Activated CD4-positive, CD25-positive, alpha-beta regulatory T cell treated with anti-CD3 and anti-CD28 coated beads, Interleukin-2, amount 50 U/mL, for 24 hours (primary cell): ENCODE measurements around the gene EHF.

Source experiments
- ATAC-seq, 2 donors: fragments of 150-1000 bp; cut with Tn5 transposase; one replicate each; pipeline ENCODE4 v1.10.0; 2021; ENCODE audit warnings: mild to moderate bottlenecking in 1 of 2, moderate library complexity in 1 of 2

The EHF gene

GRCh38 chr11:34602245-34602644, 18.6 kb upstream of the EHF start:
- ATAC-seq = no peak

- no peak for ATAC-seq
Observed at GRCh38 chr11:34603129-34604001, 17.5 kb upstream of the EHF start.

GRCh38 chr11:34604145-34604544, 16.7 kb upstream of the EHF start:
- ATAC-seq = no peak

GRCh38 chr11:34604911-34605310, 16.0 kb upstream of the EHF start:
- no peak for ATAC-seq

- no peak for ATAC-seq
Observed at GRCh38 chr11:34605481-34606325, 15.2 kb upstream of the EHF start.

GRCh38 chr11:34606326-34607120, 14.4 kb upstream of the EHF start:
- ATAC-seq = no peak

DNA sequence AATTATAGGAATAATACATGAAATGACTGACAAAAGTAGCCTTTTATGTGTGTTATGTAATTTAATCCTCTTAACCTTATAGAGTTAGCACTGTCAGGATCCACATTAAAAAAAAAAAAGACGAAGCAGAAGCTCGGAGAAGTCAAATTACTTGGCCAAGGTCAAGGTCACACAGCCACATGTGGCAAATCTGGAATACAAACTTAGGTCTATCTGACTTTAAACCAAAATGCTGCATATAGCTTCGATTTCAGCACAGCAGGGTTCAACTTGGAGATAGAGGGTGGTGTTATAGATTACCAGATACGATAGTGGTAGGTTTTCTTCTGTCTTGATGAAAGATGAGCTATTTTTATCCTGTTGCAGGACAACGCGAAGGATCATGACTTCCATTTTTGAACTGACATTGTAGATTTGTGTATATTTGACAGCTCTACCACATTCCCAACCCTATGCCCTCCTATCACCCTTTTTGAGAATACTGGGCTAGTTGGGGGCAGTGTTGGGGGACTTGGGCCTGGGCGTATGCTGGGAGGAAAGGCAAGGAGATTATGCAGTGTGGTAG, 11.6 kb upstream of the EHF start:
- ATAC-seq = no peak

DNA sequence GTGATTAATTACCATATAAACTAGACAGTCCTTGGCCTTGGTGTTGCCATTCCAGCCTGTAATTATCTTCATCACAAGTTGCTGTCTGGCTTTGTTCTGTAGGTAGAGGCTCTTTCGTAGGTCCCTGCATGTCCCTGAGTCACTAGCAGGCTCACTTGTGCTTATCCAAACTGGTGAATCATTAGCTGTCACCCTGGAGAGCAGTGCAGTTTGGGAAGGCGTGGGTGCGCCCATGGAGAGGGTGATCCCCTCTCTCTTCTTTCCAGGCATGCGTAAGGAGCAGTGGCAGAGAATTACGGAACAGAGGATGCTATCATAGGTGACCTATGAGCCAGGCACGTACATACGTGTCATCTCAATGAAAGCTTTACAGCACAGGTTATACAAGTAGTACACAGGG, 11.0 kb upstream of the EHF start:
- ATAC-seq = no peak

DNA sequence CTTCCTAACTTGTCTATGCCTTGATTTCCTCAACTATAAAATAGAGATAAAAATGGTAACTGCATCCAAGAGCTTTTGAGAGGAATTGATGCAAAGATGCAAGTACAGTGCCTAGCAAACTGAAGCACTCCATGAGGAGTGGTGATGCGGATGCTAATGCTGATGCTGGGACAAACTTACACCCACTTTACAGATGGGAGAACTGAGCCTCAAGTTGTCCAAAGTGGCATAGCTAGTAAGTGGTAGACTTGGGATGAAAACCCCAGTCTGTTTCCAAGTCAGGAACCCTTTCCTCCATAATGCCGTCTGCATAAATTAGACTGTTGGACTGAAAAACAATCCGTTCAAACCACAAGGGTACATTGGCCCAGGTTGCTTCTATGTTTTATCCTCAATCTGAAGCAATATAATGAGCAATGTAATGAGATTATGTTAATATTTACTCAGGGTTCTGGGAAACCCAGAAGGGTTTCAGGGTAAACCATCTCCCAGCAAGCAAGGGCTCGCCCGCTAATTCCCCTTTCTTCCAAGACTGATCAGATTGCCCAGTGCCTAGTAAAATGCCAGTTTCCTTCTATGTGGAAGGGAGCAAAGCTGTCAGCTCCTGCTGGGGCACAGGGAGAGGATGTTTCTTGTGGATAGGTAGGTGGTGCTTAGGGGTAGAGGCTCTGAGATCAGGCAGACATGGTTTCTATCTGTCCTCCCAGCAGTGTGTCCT, 10.4 kb upstream of the EHF start:
- ATAC-seq = no peak

DNA sequence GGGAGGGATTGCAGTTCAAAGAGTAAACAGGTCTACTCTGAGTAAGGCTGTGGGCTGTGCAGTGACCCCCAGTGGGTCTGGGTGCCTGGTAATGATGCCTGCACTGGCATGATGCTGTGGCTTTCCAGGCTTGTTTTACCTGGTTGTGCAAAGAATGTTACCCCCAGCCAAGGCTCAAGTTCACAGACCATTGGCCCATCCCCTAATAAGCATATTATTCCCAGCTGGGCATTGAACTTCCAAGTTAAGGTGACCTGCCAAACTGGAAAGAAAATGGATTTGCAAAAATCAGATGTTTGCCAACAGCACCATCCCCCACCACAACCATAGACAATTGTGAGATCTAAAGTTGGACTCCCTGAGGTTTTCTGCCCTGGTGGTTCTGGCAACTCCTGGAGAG, 7.9 kb upstream of the EHF start:
- ATAC-seq = no peak

GRCh38 chr11:34613552-34614056, 7.3 kb upstream of the EHF start:
- ATAC-seq = peak; percentile 27 to 50

- peak in 1 of 2 donors; percentile 7 for ATAC-seq
Observed at GRCh38 chr11:34614344-34615104, 6.4 kb upstream of the EHF start.

- ATAC-seq = no peak
Observed at GRCh38 chr11:34616086-34616485, 4.8 kb upstream of the EHF start.

- ATAC-seq = no peak
Observed at GRCh38 chr11:34616830-34617504, 3.9 kb upstream of the EHF start.

- ATAC-seq = no peak
Observed at GRCh38 chr11:34618406-34618805, 2.5 kb upstream of the EHF start.

DNA sequence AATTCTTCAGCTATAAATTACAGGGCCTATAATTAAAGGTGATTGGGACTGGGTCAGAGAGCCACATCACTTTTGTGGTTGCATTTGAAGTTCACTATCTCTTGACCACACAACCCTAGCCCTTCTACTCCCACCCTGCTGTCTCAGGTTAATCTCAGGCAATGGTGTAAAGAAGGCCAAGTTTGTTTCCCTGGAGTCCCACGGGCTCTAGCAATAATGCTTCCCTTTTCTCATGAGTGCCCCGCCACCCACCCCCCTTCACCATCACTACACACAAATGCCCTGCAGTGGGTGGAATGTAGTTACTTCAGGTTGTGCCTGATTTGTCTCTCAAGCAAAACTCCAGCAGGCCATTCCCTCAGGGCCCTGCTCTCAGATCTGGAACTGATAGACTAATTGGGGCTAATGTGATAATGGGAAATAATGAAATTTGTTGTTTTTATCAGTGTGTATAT, 1.8 kb upstream of the EHF start:
- ATAC-seq = no peak

GRCh38 chr11:34620202-34620601, 691 bp upstream of the EHF start:
- ATAC-seq = no peak

- no peak for ATAC-seq
Observed at GRCh38 chr11:34621876-34622275, 983 bp downstream of the EHF start.

- no peak for ATAC-seq
Observed at GRCh38 chr11:34623463-34623862, 2.6 kb downstream of the EHF start.

GRCh38 chr11:34624069-34624468, 3.2 kb downstream of the EHF start:
- peak in 1 of 2 donors; percentile 56 for ATAC-seq
